Lower leg skin (tissue), 4 donors: ENCODE data around the gene TTYH2. TPM values are rescaled to one million over a fixed set of nuclear protein-coding genes. Genes with fewer than 3 reads are reported as not detected.
A peak's percentile ranks its signal among the peaks of the same experiment; 100 is the strongest.

Experiments
- DNase-seq, 2 donors: peaks; one replicate each; pipeline ENCODE4 v3.0.0-alpha.2; 2019; ENCODE audit warnings: low spot score in 2 of 2
- H3K4me3 ChIP-seq: fragments of 200-600 bp; sonication (generic); 2 replicates; pipeline ENCODE4 v1.5.1; 2017; ENCODE audit warnings: mild to moderate bottlenecking, low read depth; ENCODE audit not compliant: poor library complexity, severe bottlenecking
- POLR2A ChIP-seq, 2 donors: fragments of 450-650 bp; IDR thresholded peaks; one replicate each; pipeline ENCODE4 v1.6.1; 2016 to 2017; ENCODE audit warnings: antibody characterized with exemption in 2 of 2, mild to moderate bottlenecking in 1 of 2, moderate library complexity in 1 of 2
- WGBS, 2 donors: methylation state at CpG; one replicate each; pipeline ENCODE4 v1.1.5; 2018; 5-methylcytosine and 5-hydroxymethylcytosine counted together
- intact Hi-C: fragments of 100-400 bp; cut with DNase I; formaldehyde crosslinking; loops from one replicate; pipeline ENCODE4 v1.15.0; 2023; ENCODE audit warnings: low total_unique reads
- total RNA-seq, 4 donors: library from RNA; depleted of rRNA; stranded (reverse); fragments of >200 nt; gene quantifications; one replicate each; pipeline ENCODE4 v1.1.0, GENCODE V29; 2016
- TF ChIP-seq, protein P1 (sequence below), 3 donors: fragments of 450-650 bp; IDR thresholded peaks; one replicate each; pipeline ENCODE4 v1.5.1; 2016; ENCODE audit warnings: antibody characterized with exemption in 3 of 3, mild to moderate bottlenecking in 3 of 3, moderate library complexity in 2 of 3

The TTYH2 gene
- total RNA-seq, 4 donors from 2014 or later = 4.3 to 12.7 (median 8.6) TPM

DNA sequence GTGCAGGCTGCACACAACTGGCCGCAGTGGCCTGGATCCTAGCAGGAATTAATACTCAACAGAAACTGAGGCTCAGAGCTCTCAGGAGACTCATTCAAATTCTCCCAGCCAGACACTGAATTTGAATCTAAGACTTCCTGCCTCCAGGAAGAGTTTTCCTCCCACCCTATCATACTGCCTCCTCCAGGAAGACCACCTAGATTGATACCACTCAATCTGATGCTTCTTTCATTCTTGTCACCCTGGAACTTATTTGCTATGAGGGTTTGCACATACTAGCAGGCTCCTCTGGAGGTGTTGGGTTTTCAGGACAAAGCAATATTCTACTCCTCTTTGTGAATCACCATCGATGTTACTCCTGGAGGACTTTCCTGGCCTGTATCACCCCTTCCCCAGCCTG, 15.6 kb upstream of the TTYH2 start:
- DNase-seq = no peak
- WGBS, 2 donors = 95 to 98% methylated on average over 2 of the region's 2 CpGs
- no peak overlapping the region for H3K4me3 ChIP-seq
- TF ChIP-seq, protein P1, sequence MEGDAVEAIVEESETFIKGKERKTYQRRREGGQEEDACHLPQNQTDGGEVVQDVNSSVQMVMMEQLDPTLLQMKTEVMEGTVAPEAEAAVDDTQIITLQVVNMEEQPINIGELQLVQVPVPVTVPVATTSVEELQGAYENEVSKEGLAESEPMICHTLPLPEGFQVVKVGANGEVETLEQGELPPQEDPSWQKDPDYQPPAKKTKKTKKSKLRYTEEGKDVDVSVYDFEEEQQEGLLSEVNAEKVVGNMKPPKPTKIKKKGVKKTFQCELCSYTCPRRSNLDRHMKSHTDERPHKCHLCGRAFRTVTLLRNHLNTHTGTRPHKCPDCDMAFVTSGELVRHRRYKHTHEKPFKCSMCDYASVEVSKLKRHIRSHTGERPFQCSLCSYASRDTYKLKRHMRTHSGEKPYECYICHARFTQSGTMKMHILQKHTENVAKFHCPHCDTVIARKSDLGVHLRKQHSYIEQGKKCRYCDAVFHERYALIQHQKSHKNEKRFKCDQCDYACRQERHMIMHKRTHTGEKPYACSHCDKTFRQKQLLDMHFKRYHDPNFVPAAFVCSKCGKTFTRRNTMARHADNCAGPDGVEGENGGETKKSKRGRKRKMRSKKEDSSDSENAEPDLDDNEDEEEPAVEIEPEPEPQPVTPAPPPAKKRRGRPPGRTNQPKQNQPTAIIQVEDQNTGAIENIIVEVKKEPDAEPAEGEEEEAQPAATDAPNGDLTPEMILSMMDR (IDR thresholded peaks at IDR 0.05) = no peak
- TF ChIP-seq POLR2A (IDR thresholded peaks at IDR 0.05) = no peak
- intact Hi-C loops = no loop called here

DNA sequence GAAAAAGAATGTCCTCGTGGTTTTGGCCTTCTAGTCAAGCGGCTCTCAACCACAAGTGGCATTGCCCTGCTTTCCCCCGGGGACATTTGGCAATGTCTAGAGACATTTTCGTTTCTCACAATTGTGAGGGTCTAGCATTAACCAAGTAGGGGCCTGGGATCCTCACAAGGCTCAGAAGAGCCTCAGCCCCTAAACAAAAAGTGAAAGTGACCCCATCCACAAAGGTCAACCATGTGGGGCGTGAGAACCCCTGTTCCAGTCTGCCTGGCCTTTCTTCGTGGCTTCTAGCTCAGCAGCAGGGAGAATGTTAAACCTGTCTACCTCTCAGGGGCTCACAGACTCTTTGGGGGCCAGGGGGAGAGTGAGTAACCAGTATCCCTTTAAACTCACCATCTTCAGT, 14.7 kb upstream of the TTYH2 start:
- TF ChIP-seq, protein P1 (IDR thresholded peaks at IDR 0.05) = no peak
- no peak for TF ChIP-seq POLR2A (IDR thresholded peaks at IDR 0.05)
- no peak for DNase-seq
- no peak overlapping the region for H3K4me3 ChIP-seq
- intact Hi-C loops = no loop called here
- 60 to 68% methylated on average over 6 of the region's 6 CpGs for WGBS, 2 donors

DNA sequence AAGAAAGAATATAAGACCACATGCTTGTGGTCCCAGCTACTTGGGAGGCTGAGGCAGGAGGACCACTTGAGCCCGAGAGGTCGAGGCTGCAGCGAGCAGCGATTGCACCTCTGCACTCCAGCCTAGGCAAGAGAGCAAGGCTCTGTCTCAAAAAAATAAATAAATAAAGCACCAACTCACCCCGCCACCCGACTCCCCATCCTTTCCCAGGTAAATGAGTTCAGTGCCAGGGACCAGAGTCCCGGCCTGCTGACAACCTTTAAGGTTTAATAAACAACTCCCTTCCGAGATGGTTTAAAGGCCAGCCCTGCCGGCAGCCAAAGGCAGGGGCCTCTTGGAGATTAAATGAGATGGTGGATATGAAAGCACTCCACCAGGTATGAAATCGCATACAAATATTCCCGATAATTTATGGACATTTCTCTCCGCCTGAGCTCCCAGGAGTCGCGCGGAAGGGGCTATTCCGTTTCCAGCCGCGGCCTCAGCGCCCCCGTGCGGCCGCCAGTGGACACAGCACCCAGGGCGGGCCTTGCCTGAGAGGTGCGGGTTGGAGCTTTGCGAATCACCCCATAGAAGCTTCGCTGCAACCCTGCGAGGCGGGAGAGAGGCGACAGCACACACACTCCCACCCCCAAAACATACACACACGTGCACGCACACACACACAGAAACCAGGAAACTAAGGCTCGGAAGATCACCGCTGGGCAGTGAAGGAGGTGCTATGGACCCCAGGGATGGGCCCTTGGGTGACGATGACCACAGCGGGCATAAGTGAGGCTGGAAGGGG, 13.9 kb upstream of the TTYH2 start:
- no peak overlapping the region for H3K4me3 ChIP-seq
- TF ChIP-seq, protein P1 (IDR thresholded peaks at IDR 0.05) = peak in 1 of 3 donors; percentile 86
- TF ChIP-seq POLR2A (IDR thresholded peaks at IDR 0.05) = no peak
- intact Hi-C loops = no loop called here
- 26% methylated on average over 33 to 35 of the region's 35 CpGs for WGBS, 2 donors
- peak in 1 of 2 donors; percentile 94 for DNase-seq

- DNase-seq = no peak
- H3K4me3 ChIP-seq = no peak overlapping the region
- WGBS, 2 donors = 64 to 65% methylated on average over 10 of the region's 10 CpGs
- intact Hi-C loops = no loop called here
- TF ChIP-seq, protein P1 (IDR thresholded peaks at IDR 0.05) = no peak
- no peak for TF ChIP-seq POLR2A (IDR thresholded peaks at IDR 0.05)
These were observed 13.3 kb upstream of the TTYH2 start for GRCh38 chr17:74200112-74200511.

- DNase-seq = no peak
- WGBS, 2 donors = 20 to 22% methylated on average over 8 of the region's 8 CpGs
- intact Hi-C loops = no loop called here
- H3K4me3 ChIP-seq = no peak overlapping the region
- TF ChIP-seq POLR2A (IDR thresholded peaks at IDR 0.05) = no peak
- TF ChIP-seq, protein P1 (IDR thresholded peaks at IDR 0.05) = no peak
These were observed 12.1 kb upstream of the TTYH2 start for GRCh38 chr17:74201250-74201649.

- no peak for DNase-seq
- H3K4me3 ChIP-seq = no peak overlapping the region
- intact Hi-C loops = no loop called here
- no peak for TF ChIP-seq POLR2A (IDR thresholded peaks at IDR 0.05)
- TF ChIP-seq, protein P1 (IDR thresholded peaks at IDR 0.05) = no peak
- WGBS, 2 donors = 75 to 81% methylated on average over 10 of the region's 10 CpGs
These were observed 11.4 kb upstream of the TTYH2 start for GRCh38 chr17:74201948-74202347.
